ENCODE measurements around the gene RHBDD1. TPM values are rescaled to one million over a fixed set of nuclear protein-coding genes. Genes with fewer than 3 reads are reported as not detected.
A peak's percentile ranks its signal among the peaks of the same experiment; 100 is the strongest.

RHBDD1 gene
- total RNA-seq, 3 donors from 2014 or later (not counting 1 experiment from before 2014, with no cell fraction given), result 33.7 to 49.7 (median 47.7) TPM

DNA sequence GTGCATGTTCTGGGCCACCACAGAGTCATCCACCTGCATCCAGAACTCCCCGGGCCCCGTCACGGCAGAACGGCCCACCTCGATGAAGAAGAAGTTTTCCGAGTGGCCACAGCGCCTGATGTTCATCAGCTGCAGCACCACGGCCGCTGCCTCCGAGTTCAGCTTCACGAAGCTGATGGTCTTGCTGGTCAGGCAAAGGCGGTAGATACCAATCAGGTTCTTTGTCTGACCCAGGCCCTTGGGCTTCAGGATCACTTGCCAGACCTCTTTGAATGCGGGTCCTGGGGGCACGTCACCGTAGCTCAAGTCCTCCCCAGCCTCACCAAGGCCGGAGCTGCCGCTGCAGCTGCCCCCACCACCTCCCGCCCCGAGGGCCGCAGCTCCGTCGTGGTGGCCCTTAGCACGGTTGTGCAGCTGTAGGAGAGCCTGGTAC lies 37.8 kb upstream of the RHBDD1 start:
- H3K36me3 ChIP-seq (ENCODE audit: control insufficient read depth, insufficient read depth, low read length), result no peaks in the 10 kb centered on the region
- Mint-ChIP-seq H3K4me3 (peak overlapping the region; percentile 78), H3K27ac (no peak overlapping the region), H3K4me1 (peaks cover 9 to 19% of the 10 kb centered on the region in 2 donors), H3K27me3 (ENCODE audit: low read depth in 2 of 2) (peaks cover 40 to 56% of the 10 kb centered on the region in 2 donors), H3K9me3 (no peaks in the 10 kb centered on the region), H3K36me3 (no peaks in the 10 kb centered on the region)
- intact Hi-C loops (cut with micrococcal nuclease), result no loop called here
- H3K27me3 ChIP-seq (ENCODE audit: control insufficient read depth, insufficient read depth, low read length), result peaks cover 32% of the 10 kb centered on the region
- DNase-seq (no peak), ATAC-seq (no peak)
- peak overlapping the region; percentile 59 for H3K4me3 ChIP-seq (ENCODE audit: low read length)
- no peak overlapping the region for H3K27ac ChIP-seq (ENCODE audit: low read length)
- peaks cover 32% of the 10 kb centered on the region for H3K4me1 ChIP-seq (ENCODE audit: control insufficient read depth, insufficient read depth, low read length)
- WGBS (ENCODE audit: insufficient coverage), result 74% methylated on average over 23 of the region's 23 CpGs
- no peak for TF ChIP-seq CTCF (IDR thresholded peaks at IDR 0.05)
- no peaks in the 10 kb centered on the region for H3K9me3 ChIP-seq (ENCODE audit: control insufficient read depth, insufficient read depth, low read length)

- peaks cover 36% of the 10 kb centered on the region for H3K27me3 ChIP-seq (ENCODE audit: control insufficient read depth, insufficient read depth, low read length)
- H3K9me3 Mint-ChIP-seq, result no peaks in the 10 kb centered on the region
- H3K27ac Mint-ChIP-seq, result no peak overlapping the region
- H3K4me3 Mint-ChIP-seq, result peak overlapping the region; percentile 78
- peak in 1 of 2 donors; percentile 70 for DNase-seq
- intact Hi-C loops (cut with micrococcal nuclease), result no loop called here
- no peak for TF ChIP-seq CTCF (IDR thresholded peaks at IDR 0.05)
- H3K27me3 Mint-ChIP-seq (ENCODE audit: low read depth in 2 of 2), result peaks cover 43 to 54% of the 10 kb centered on the region in 2 donors
- no peaks in the 10 kb centered on the region for H3K36me3 ChIP-seq (ENCODE audit: control insufficient read depth, insufficient read depth, low read length)
- peak in 2 of 3 donors; percentile 19 to 30 for ATAC-seq
- peak overlapping the region; percentile 59 for H3K4me3 ChIP-seq (ENCODE audit: low read length)
- H3K4me1 Mint-ChIP-seq, result peaks cover 9 to 19% of the 10 kb centered on the region in 2 donors
- H3K36me3 Mint-ChIP-seq, result no peaks in the 10 kb centered on the region
- H3K4me1 ChIP-seq (ENCODE audit: control insufficient read depth, insufficient read depth, low read length), result peaks cover 32% of the 10 kb centered on the region
- no peak overlapping the region for H3K27ac ChIP-seq (ENCODE audit: low read length)
- no peaks in the 10 kb centered on the region for H3K9me3 ChIP-seq (ENCODE audit: control insufficient read depth, insufficient read depth, low read length)
- WGBS (ENCODE audit: insufficient coverage), result 2% methylated on average over 80 of the region's 80 CpGs
Measured at GRCh38 chr2:226798422-226799210, 37.2 kb upstream of the RHBDD1 start.

DNA sequence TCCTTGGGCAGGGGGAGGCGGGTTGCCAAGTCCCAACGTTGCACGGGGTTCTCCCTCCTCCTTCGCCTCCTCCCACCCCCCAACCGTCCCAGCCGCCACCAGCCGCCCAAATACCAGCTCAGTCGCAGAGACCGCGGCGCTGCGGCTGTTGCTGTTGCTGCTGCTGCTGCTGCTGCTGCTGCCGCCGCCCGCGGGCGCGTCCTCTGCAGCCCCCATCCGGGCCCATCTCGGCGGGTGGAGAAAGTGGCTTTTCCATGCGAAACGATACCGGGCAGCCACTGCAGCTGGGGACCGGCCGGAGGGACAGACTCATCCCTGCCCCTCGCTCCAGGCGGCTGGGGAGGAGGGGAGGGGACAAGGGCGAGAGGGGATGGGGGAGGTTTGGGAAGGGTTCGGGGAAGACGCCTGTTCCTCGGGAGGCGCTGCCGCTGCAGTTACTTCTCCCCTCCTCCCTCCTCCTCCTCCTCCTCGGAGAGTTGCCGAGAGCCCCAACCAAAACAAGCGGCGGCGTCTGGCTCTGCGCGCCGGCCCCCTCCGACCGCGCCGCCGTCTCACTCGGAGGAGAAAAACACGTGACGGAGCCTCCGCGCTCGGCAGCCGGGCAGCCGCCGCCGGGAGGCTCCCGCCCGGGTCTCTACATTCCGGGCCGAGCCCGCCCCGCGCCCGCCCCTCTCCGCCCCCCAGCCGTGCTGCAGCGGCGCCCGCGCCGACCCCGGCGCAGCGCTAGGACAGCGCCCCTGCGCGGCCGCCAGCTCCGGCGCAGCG lies 36.5 kb upstream of the RHBDD1 start, which contains the start of gene IRS1:
Gene IRS1 (minus strand): TSS at position 610 of the 765 bp plus-strand sequence. CDS start 1,082 bp downstream, outside the sequence.
- Histone ChIP-seq H3K36me3 (ENCODE audit: control insufficient read depth, insufficient read depth, low read length) (no peaks in the 10 kb centered on the region), H3K4me1 (ENCODE audit: control insufficient read depth, insufficient read depth, low read length) (peaks cover 32% of the 10 kb centered on the region), H3K4me3 (ENCODE audit: low read length) (peak within 1 kb of the TSS; percentile 59), H3K27me3 (ENCODE audit: control insufficient read depth, insufficient read depth, low read length) (peaks cover 36% of the 10 kb centered on the region), H3K27ac (ENCODE audit: low read length) (no peak within 1 kb of the TSS), H3K9me3 (ENCODE audit: control insufficient read depth, insufficient read depth, low read length) (no peaks in the 10 kb centered on the region)
- ATAC-seq (peak; percentile 47 to 66 (median 63)), DNase-seq (peak; percentile 24 to 81)
- no peaks in the 10 kb centered on the region for H3K9me3 Mint-ChIP-seq
- under 1% methylated on average over 80 of the region's 82 CpGs for WGBS (ENCODE audit: insufficient coverage)
- TF ChIP-seq CTCF (IDR thresholded peaks at IDR 0.05), result no peak
- no peak within 1 kb of the TSS for H3K27ac Mint-ChIP-seq
- H3K36me3 Mint-ChIP-seq, result no peaks in the 10 kb centered on the region
- peaks cover 42 to 51% of the 10 kb centered on the region in 2 donors for H3K27me3 Mint-ChIP-seq (ENCODE audit: low read depth in 2 of 2)
- peaks cover 9 to 19% of the 10 kb centered on the region in 2 donors for H3K4me1 Mint-ChIP-seq
- intact Hi-C loops (cut with micrococcal nuclease), result no loop called here
- H3K4me3 Mint-ChIP-seq, result peak within 1 kb of the TSS; percentile 78

Measured in natural killer cell (primary cell).